Measurements from ENCODE around the gene CARD6. TPM values are rescaled to one million over a fixed set of nuclear protein-coding genes. Genes with fewer than 3 reads are reported as not detected.

CARD6 gene
- polyA plus RNA-seq, 3 donors: 1.7 to 19.0 (median 6.7) TPM

DNA sequence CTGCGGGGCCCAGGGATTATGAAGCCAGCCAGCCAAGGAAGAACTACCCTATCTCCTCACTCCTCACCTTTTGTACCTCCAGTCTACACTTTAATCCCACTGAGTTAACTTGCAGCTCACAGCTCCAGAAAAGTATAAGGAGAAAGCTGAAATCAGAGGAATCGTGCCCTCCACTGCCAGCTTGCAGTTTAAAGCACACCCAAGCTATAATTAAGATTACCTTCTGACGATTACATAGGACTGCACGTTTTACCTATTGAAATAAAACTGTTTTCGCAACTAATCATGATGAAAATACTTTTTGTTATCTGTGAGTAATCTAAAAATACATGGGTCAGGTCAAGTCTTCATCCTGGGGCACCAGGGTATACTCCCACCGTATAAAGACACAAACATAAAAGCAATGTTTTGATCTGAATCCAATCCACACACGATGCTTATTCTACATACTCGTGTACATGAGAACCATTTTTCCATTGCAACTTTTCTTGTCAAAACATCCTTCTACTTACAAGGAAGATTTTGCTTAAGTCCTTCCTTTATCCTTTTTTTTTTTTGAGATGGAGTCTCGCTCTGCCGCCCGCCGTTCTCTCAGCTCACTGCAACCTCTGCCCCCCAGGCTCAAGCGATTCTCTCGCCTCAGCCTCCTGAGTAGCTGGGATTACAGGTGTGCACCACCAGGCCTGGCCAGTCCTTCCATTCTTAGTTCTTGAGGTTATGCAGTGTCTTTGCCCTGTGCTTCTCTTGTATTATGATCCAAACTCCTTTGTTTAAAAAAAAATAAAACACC lies 13.8 kb upstream of the CARD6 start:
- no peak overlapping the region for H3K27ac ChIP-seq (ENCODE audit: low read depth, low read length)
- WGBS, 3 donors: 86 to 91% (median 91%) methylated on average over 14 of the region's 14 CpGs

DNA sequence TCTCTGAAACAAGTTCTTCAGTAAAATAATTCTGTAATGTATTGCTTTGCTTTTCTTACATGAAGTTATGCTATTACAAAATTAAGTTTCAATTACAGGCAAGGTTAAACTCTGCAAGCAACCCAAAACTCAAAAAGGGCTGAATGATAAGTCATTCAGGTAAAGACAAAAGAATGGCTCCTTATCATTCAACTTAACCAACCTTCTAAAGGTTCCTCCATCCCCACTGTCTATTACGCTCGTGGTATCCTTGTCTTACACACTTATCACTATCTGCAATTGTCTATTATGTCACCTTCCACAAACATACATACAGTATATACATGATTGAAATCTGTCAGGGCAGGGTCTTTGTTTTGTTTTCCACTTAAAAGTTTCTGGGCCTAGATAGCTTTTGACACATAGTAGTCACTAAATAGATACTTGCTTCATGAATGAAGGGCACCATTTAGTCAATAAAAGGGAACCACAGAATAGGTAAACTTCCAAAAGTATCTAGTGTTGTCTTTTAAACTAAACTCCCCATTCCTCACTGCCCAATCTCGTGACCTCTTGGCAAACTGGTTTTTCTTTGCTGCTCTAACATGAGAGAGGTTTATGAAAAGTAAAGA lies 13.0 kb upstream of the CARD6 start:
- 84 to 89% (median 88%) methylated on average over 3 of the region's 3 CpGs for WGBS, 3 donors

DNA sequence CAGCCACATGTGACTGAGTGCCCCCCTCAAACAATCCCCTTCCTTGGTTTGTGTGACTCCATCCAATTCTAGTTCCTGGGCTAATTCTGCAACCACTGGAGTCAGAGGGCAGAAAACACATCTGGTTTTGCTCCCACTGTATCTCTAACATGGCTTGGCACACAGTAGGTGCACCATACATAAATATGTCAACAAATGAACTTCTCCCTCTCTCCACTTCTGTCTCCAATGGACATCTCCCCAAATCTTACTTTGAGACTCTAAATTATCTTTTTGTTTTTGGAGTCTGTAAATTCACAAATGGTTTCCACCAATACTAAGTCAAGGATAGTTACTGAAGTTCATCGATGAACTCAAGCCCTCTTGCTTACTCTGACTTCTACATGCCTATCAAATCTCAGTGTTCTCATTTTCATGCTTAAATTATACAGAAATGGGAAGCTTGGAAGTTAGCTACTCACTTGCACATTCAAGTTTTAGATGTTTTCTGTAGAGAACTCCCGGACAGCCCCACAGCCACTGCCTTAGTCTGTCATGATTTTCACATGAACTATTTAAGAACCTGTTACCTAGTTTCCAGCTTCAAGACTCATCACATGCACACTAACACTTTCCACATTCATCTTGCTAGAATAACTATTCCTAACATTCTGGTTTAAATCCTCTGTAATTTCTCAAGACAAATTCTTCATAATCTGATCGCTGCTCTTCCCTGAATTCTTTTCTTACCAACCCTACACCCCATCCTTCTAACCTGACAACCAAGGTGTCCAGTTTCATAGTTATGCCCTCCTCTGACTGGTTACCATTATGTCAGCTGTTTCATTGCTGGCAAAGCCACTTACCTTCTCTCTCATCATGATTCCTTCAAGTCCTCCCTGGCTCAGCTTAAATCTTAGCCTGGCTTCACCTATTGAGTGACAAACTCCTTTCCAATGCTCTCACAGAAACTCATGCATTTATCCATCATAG lies 12.2 kb upstream of the CARD6 start:
- no peak overlapping the region for H3K27ac ChIP-seq (ENCODE audit: low read depth, low read length)
- WGBS, 3 donors: 95 to 97% (median 97%) methylated on average over 3 of the region's 3 CpGs

More for the DNA sequence above, 13.0 kb upstream of the CARD6 start:
- no peak overlapping the region for H3K27ac ChIP-seq (ENCODE audit: low read depth, low read length)

DNA sequence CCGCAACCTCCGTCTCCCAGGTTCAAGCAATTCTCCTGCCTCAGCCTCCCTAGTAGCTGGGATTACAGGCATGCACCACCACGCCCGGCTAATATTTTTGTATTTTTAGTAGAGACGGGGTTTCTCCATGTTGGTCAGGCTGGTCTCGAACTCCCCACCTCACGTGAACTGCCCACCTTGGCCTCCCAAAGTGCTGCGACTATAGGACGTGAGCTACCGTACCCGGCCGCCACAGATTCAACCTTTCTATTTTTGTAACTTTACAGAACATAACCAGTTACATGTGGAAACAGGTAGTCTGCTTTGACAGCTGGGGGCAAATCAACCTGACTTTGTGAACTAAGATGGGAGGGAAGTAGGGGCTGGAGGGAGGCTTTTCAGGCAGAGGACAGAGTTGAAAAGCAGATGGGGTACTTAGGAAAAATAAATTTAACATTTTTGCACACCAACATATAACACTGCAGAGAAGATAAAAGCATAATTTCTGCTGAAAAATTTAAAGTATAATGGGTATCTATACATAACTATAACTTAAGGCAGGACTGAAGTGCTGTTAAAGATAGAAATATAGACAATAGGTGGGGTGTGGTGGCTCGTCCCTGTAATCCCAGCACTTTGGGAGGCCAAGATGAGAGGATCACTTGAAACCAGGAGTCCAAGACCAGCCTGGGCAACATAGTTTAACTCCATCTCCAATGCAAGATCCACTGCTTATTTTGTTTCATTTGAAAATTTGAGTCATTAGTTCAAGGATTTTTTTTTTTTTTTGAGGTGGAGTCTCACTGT lies 11.2 kb upstream of the CARD6 start:
- WGBS, 3 donors: 91 to 97% (median 96%) methylated on average over 13 of the region's 13 CpGs
- H3K27ac ChIP-seq (ENCODE audit: low read depth, low read length): no peak overlapping the region

DNA sequence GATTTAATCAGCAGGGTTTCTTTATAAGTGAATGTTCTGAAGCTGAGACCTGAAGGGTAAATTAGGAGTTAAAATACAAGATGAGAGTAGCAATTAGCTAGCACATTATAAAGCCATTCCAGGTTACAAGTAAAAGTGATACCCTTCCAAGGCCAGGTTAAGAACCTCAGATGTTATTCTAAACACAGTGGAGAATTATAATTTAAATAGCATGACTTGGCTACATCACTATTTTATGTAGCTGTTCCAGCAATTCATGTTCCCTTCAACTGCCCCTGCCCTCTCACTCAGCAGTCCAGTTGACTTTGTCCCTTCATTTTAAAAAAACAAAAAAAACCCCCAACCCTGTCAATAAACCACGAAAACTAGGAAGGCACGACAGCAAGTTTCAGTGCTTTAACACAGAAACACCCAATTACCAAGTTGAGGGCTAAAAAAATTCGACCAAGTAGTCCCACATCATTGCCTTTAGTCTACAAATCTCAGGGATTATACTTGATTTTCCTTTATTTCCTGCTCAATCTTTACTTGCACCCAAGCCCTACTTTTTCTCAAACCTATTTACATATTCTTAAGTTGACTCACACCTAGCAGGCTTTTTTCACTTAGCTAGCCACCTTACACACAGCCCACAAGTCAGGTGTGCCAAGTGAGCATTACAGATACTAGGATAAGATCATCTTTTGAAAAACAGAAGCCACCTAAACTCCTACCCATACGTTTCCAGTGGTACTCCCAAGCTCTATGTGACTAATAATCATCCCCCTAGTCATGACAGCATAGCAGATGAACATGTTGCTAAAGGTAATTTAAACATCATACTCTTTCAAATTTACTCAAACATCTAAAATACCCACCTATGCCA lies 9.6 kb upstream of the CARD6 start:
- no peak overlapping the region for H3K27ac ChIP-seq (ENCODE audit: low read depth, low read length)
- 70 to 77% (median 77%) methylated on average over 4 of the region's 4 CpGs for WGBS, 3 donors

DNA sequence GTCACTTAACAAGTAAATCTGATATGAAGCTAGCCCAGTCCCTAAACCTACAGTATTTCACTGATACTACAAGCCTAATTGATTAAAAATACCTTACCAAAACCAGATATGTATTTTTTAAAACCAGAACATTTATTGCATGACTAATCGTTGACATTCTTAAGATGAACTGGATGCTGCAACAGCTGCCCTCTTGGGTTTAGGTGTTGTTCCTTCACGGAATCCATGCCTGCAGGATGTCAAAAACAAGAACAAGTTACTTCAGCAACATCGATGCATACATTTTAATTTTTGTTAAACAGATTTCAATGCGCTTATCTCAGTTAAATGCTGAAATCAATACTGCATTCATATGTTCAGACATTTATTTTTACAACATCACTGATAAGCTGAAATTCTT lies 8.8 kb upstream of the CARD6 start:
- 76 to 82% (median 81%) methylated on average over 4 of the region's 4 CpGs for WGBS, 3 donors
- no peak overlapping the region for H3K27ac ChIP-seq (ENCODE audit: low read depth, low read length)

DNA sequence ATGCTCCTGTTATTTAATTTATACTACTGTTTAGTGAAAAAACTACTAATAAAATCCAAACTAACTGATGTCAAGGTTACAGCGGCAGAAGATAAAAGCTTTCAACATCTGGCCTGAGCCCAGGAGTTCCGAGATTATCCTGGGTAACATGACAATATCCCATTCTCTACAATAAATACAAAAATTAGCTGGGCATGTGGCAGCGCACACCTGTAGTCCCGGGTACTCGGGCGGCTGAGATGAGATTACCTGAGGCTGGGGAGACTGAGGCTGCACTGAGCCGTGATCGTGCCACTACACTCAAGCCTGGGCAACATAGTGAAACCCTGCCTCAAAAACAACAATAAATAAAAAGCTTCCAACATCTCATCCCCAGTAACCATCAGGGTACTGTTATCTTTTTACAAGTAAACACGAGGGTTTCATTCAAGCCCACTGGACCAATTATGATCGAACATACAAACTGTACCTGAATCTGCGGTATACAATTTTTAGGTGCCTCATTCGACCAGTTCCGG lies 7.4 kb upstream of the CARD6 start:
- H3K27ac ChIP-seq (ENCODE audit: low read depth, low read length): no peak overlapping the region
- WGBS, 3 donors: 20 to 53% (median 42%) methylated on average over 13 of the region's 13 CpGs

DNA sequence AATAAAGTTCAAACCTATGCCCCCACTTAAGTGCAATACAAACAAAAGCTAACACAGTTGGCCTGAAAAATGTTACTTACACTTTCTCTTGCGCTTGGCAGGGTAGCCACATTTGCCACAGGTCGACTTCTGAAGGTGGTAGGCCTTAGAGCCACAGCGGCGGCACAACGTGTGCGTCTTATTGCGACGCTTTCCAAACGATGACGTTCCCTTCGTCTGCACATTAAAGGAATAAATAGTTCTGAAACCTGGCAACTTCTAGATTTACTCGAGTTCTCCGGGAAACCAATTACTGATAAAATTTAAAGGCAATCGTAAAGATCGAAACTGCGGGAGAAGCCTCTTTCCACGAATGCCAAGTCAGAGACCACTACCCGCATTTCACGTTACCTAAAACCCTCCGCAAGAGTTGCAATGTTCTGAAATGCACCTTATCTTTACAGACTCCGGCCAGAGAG lies 6.7 kb upstream of the CARD6 start:
- 0 to 1% (median 1%) methylated on average over 21 of the region's 21 CpGs for WGBS, 3 donors
- peak overlapping the region; percentile 90 for H3K27ac ChIP-seq (ENCODE audit: low read depth, low read length)

DNA sequence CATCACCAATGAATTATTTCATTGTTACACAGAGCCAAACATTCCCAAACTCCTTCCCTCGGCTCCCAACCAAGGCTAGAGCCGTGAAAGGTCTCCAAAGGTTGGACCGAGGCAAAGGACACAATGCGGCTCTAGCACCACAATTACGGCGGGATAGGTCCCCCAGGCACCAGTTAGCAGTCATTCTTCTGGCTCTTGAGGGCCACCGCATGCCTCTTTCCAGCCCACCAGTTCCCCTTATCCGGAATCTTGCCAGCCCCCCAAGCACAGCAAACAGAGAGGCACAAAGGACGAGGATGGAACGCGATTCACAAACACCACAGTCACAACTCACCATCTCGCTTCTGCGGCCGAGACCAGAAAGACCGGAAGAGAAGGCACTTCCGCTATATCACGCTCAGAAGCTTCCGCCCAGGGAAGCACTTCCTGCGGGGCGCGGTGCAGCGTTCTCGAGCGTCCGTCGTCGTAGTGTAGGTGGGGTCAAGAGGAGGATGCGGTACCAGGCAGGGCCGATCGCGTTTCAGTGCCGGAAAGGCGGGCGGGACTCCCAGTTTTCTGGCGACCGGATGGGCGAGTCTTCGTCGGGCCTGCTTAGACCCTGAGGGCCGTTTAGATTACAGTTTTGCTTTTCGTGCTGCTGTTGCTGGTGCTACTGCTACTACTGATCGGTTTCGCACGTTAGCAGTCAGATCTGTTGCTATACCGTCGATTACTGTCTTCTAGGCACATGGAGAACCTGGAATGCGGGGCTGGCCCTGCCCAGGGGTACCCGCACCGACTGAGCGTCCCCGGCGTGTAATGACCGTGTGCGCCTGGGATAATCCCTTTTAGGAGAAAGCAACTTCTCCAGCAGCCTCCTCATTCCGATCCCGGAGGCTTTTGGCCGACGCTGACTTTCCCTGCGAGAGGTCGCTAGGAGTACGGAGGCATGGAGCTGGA lies 6.0 kb upstream of the CARD6 start, which contains the start of gene RPL37:
TSS of gene RPL37 (minus strand) at position 374 of the 939 bp plus-strand sequence. CDS start at position 337, 37 bp downstream.
- WGBS, 3 donors: 2 to 4% (median 3%) methylated on average over 61 of the region's 61 CpGs
- H3K27ac ChIP-seq (ENCODE audit: low read depth, low read length): peak within 1 kb of the TSS; percentile 90

DNA sequence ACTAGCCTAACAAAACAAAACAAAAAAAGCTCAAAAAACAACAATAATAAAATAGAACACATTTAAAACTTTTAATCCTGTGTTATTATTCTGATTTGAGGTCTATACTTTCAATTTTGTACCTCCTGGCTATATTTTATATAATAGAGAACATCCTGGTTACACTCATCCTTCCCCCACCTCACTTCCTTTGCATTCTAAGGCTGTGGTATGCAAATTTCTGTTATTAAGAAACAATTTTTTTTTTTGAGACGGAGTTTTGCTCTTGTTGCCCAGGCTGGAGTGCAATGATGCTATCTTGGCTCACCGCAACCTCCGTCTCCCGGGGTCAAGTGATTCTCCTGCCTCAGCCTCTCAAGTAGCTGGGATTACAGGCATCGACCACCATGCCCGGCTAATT lies 3.1 kb upstream of the CARD6 start:
- H3K27ac ChIP-seq (ENCODE audit: low read depth, low read length): no peak overlapping the region
- 74 to 92% (median 84%) methylated on average over 6 of the region's 6 CpGs for WGBS, 3 donors

DNA sequence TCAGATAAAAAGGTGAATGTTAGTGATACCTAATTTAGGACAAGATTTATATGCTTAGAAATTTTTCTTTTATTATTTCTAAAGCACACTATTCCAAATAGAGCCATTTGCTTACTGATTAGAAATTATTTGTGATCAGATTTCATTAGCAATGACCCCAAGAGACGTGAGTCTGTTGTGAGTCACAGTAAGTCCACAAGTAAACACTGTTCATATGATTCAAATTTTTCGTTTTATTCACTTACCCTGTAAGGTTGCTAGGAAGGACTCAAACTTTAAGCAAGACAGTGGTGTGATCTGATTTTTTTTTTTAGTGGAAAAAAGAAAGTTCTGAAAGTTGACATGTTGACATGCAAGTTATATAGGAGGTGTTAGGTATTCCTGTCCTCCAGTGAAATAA lies 1.2 kb downstream of the CARD6 start:
- WGBS, 3 donors: 34 to 67% (median 51%) methylated on average over 2 of the region's 2 CpGs
- no peak overlapping the region for H3K27ac ChIP-seq (ENCODE audit: low read depth, low read length)

DNA sequence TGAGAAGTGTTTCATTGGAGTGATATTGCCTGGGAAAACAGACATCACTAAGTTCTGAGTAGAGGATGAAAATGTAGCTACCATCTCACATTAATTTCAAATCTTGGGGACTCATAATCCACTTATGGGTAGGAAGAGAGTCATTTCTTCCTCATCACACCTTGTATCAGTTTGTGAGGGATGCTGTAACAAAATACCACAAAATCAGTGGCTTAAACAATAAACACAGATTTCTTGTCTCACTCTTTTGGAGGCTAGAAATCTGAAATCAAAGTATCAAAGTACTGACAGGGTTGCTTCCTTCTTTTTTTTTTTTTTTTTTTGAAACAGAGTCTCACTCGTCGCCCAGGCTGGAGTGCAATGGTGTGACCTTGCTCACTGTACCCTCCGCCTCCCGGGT lies 3.4 kb downstream of the CARD6 start:
- 87 to 97% (median 91%) methylated on average over 4 of the region's 4 CpGs for WGBS, 3 donors
- no peak overlapping the region for H3K27ac ChIP-seq (ENCODE audit: low read depth, low read length)

DNA sequence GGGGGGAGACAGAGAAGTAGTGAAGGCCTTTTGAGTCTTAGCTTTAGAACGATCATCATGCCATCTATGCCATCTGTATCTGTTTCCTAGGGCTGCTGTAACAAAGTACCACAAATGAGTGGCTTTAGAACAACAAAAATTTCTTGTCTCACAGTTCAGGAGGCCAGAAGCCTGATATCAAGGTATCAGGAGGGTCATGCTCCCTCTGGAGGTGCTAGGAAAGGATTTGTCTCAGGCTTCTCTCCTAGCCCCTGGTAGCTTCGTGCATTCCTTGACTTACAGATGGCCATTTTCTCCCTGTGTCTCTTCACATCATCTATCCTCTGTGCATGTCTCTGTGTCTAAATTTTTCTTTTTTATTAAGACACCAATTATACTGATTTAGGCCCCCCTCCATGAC lies 5.2 kb downstream of the CARD6 start:
- H3K27ac ChIP-seq (ENCODE audit: low read depth, low read length): no peak overlapping the region
- WGBS, 3 donors: 87 to 100% (median 89%) methylated on average over 2 of the region's 2 CpGs

DNA sequence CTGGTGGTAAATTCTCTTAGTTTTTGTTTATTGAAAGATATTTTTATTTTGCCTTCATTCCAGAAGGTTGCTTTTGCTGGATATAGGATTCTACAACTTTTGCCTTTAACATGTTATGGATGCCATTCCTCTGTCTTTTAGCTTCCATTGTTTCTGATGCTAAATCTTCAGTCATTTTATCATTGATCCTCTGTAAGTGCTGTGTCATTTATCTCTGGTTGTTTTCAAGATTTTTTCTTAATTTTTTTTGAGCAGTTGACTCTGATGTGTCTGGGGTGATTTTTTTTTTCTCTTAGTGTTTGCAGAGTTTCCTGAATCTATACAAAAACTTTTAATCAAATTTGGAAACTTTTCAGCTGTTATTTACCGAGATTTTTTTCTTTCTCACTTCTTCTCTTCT lies 6.4 kb downstream of the CARD6 start:
- WGBS, 3 donors: 91 to 95% (median 93%) methylated on average over 1 of the region's 1 CpG
- no peak overlapping the region for H3K27ac ChIP-seq (ENCODE audit: low read depth, low read length)

DNA sequence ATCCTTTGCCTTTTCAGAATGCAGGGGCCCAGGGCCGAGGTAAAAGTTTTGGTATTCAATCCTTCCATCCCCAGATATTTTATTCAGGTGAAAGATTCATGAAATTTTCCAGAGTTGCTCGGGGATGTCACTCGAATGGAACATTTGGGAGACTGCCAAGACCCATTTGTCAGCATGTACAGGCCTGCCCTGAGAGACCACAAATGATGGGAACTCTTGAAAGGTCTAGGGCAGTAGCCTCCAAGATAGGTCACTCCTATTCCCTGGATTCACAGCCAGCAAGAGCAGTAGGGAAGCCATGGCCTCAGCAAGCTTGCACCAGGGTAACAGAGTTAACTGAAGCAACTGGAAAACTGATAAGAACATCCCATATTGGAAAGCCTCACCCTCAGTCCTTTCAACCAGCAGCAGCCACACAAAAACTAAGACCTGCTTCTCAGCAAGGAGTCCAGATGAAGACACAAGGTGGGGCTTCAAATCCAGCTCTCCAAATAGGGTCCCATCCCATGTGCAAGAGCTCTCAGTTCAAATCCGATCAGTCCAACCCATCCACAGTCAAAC lies 12.5 kb downstream of the CARD6 start:
- no peak overlapping the region for H3K27ac ChIP-seq (ENCODE audit: low read depth, low read length)
- 62 to 72% (median 66%) methylated on average over 4 of the region's 4 CpGs for WGBS, 3 donors

DNA sequence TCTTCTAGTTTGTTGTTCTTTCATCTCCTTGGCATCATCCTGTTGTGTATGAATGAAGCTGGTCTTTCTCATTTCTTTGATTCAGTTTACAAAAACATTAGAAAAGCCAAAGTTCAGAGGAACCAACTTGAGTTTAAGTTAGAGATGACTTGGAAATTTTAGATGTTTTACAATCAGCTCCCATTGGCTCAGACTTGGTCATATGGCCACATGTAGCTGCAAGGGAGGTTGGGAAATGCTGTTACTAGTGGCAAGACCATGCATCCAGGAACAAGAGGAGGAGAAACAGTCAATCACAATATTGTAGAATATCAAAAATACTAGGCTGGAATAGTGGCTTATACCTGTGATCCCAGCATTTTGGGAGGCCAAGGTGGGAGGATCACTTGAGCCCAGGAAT lies 19.5 kb downstream of the CARD6 start:
- H3K27ac ChIP-seq (ENCODE audit: low read depth, low read length): no peak overlapping the region
